Inflammatory macrophage treated with lipopolysaccharide for 4 hours (primary cell): Measurements from ENCODE around the gene GPR4.
"Not testable (repeated sequence)": the region's sequence is repeated elsewhere in the genome, so short reads cannot be mapped to it uniquely, and the experiment has no call there.

Experiments
- DNase-seq: peaks from one replicate; pipeline ENCODE4 v3.0.0-alpha.2; 2020

The GPR4 gene

GRCh38 chr19:45601524-45602374 lies at the start of gene GPR4:
Gene GPR4, minus strand, starts transcription at chr19:45602212. Its CDS starts 10,346 bp downstream, at chr19:45591866.
- DNase-seq = no peak

- no peak for DNase-seq
Measured at GRCh38 chr19:45650722-45651121, 48.7 kb upstream of the GPR4 start.

- DNase-seq = no peak
Measured at GRCh38 chr19:45646345-45646698, 44.3 kb upstream of the GPR4 start.

- peak; percentile 58 for DNase-seq
Measured at GRCh38 chr19:45645631-45646344, 43.8 kb upstream of the GPR4 start.

- DNase-seq = no peak
Measured at GRCh38 chr19:45645068-45645630, 43.1 kb upstream of the GPR4 start.

GRCh38 chr19:45643927-45644771 lies 42.1 kb upstream of the GPR4 start:
- DNase-seq = no peak

GRCh38 chr19:45643024-45643926 lies 41.3 kb upstream of the GPR4 start:
- peak; percentile 82 for DNase-seq

GRCh38 chr19:45641274-45642105 lies 39.5 kb upstream of the GPR4 start:
- peak; percentile 87 for DNase-seq

- DNase-seq = no peak
Measured at GRCh38 chr19:45640849-45641273, 38.8 kb upstream of the GPR4 start.

- peak; percentile 49 for DNase-seq
Measured at GRCh38 chr19:45638930-45639729, 37.1 kb upstream of the GPR4 start, which contains the start of gene EML2. Gene EML2, minus strand, starts transcription at chr19:45639397. Its CDS starts 21 bp downstream, at chr19:45639376.

- DNase-seq = no peak
Measured at GRCh38 chr19:45637890-45638667, 36.1 kb upstream of the GPR4 start.

GRCh38 chr19:45636902-45637301 lies 34.9 kb upstream of the GPR4 start:
- no peak for DNase-seq

GRCh38 chr19:45636275-45636674 lies 34.3 kb upstream of the GPR4 start:
- DNase-seq = no peak

- peak; percentile 48 for DNase-seq
Measured at GRCh38 chr19:45632468-45633196, 30.6 kb upstream of the GPR4 start.

- DNase-seq = peak; percentile 74
Measured at GRCh38 chr19:45630463-45630862, 28.5 kb upstream of the GPR4 start.

GRCh38 chr19:45629704-45630103 lies 27.7 kb upstream of the GPR4 start:
- DNase-seq = no peak

- not testable (repeated sequence) for DNase-seq
Measured at GRCh38 chr19:45628219-45628618, 26.2 kb upstream of the GPR4 start.

- no peak for DNase-seq
Measured at GRCh38 chr19:45623984-45624383, 22.0 kb upstream of the GPR4 start.
